HG02943 (cell line): ENCODE results near the gene BEAN1.

Experiments used
- ATAC-seq: cut with Tn5 transposase; IDR thresholded peaks from one replicate; pipeline ENCODE4 v1.9.1; 2021; ENCODE audit warnings: mild to moderate bottlenecking, low read depth, moderate library complexity; ENCODE audit not compliant: unreplicated experiment

BEAN1 gene

GRCh38 chr16:66516509-66516807, 89.4 kb downstream of the BEAN1 start:
- ATAC-seq = no peak

- peak; percentile 94 for ATAC-seq
Observed at GRCh38 chr16:66516808-66517585, 89.9 kb downstream of the BEAN1 start.

- no peak for ATAC-seq
Observed at GRCh38 chr16:66517586-66518263, 90.6 kb downstream of the BEAN1 start.

- no peak for ATAC-seq
Observed at GRCh38 chr16:66519482-66520373, 92.6 kb downstream of the BEAN1 start.

- ATAC-seq = no peak
Observed at GRCh38 chr16:66520406-66521170, 93.5 kb downstream of the BEAN1 start.

- no peak for ATAC-seq
Observed at GRCh38 chr16:66521252-66521713, 94.2 kb downstream of the BEAN1 start.

- no peak for ATAC-seq
Observed at GRCh38 chr16:66521951-66522771, 95.1 kb downstream of the BEAN1 start.

GRCh38 chr16:66522816-66523590, 95.9 kb downstream of the BEAN1 start:
- ATAC-seq = no peak

GRCh38 chr16:66523861-66524354, 96.8 kb downstream of the BEAN1 start:
- peak; percentile 54 for ATAC-seq

- ATAC-seq = peak; percentile 56
Observed at GRCh38 chr16:66524601-66525164, 97.6 kb downstream of the BEAN1 start.

- ATAC-seq = no peak
Observed at GRCh38 chr16:66525396-66526180, 98.5 kb downstream of the BEAN1 start.

GRCh38 chr16:66528294-66528693, 101.2 kb downstream of the BEAN1 start:
- ATAC-seq = no peak

GRCh38 chr16:66529475-66529874, 102.4 kb downstream of the BEAN1 start:
- no peak for ATAC-seq
